A549 (cell line): ENCODE results near the gene KCND3.

Experiments used
- EP300 ChIP-seq, 2 experiments: fragments of >200 bp; sonication (Bioruptor Twin); formaldehyde crosslinking; IDR thresholded peaks; 2 replicates in 1 of 2; 3 replicates in 1 of 2; pipeline ENCODE4 v1.6.1; 2016 to 2017
- ESRRA ChIP-seq: fragments of 150-350 bp; IDR thresholded peaks from 2 replicates; pipeline ENCODE4 v1.6.1; 2014; ENCODE audit warnings: mild to moderate bottlenecking, low read length, borderline replicate concordance
- POLR2A ChIP-seq: IDR thresholded peaks from 2 replicates; pipeline ENCODE4 v1.6.1; 2012; ENCODE audit warnings: mild to moderate bottlenecking, low read length
- RFX5 ChIP-seq: fragments of 450-650 bp; IDR thresholded peaks from 2 replicates; pipeline ENCODE4 v1.7.1; 2014; ENCODE audit warnings: antibody characterized with exemption, mild to moderate bottlenecking, moderate library complexity
- RNF2 ChIP-seq: fragments of 200-600 bp; sonication (generic); IDR thresholded peaks from 2 replicates; pipeline ENCODE4 v1.6.1; 2016; ENCODE audit warnings: low read depth, mild to moderate bottlenecking, antibody characterized with exemption, moderate library complexity, borderline replicate concordance
- TP53 ChIP-seq: fragments of 250-450 bp; sonication (Bioruptor Pico); IDR thresholded peaks from 2 replicates; pipeline ENCODE4 v1.5.0; 2021; ENCODE audit warnings: mild to moderate bottlenecking, moderate library complexity
- TF ChIP-seq, protein P1 (sequence below): fragments of 450-650 bp; IDR thresholded peaks from 2 replicates; pipeline ENCODE4 v1.6.1; 2014; ENCODE audit warnings: antibody characterized with exemption
- TF ChIP-seq, protein P2 (sequence below): fragments of >200 bp; sonication (Bioruptor Twin); formaldehyde crosslinking; IDR thresholded peaks from 3 replicates; pipeline ENCODE4 v1.5.1; 2016
- TF ChIP-seq, protein P3 (sequence below): fragments of 250-450 bp; sonication (Bioruptor Pico); IDR thresholded peaks from 2 replicates; pipeline ENCODE4 v1.5.0; 2020; ENCODE audit warnings: low read depth, mild to moderate bottlenecking, moderate library complexity
- TF ChIP-seq, protein P4 (sequence below): IDR thresholded peaks from 2 replicates; pipeline ENCODE4 v1.6.1; 2012

DNA sequence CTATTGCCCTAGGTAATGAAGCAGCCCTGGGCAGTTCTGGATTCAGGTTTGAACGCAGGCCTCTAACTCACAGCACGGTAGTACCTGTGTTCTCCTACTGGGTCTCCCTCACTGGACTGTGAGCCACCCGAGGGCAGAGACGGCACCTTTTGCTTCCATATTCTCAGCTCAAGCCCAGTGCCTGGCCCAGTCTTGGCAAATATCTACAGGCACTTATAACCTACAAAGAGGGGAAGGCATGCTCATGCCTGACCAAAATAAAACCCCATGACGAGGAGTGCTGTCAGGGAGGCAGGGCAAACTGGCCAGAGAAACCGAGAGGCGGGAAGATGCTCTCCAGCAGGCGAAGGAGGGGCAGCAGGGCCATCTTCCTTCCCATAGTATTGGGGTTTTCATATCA is 142.6 kb downstream of the KCND3 start:
- TF ChIP-seq, protein P1, sequence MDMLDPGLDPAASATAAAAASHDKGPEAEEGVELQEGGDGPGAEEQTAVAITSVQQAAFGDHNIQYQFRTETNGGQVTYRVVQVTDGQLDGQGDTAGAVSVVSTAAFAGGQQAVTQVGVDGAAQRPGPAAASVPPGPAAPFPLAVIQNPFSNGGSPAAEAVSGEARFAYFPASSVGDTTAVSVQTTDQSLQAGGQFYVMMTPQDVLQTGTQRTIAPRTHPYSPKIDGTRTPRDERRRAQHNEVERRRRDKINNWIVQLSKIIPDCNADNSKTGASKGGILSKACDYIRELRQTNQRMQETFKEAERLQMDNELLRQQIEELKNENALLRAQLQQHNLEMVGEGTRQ = no peak
- no peak for TF ChIP-seq ESRRA
- TF ChIP-seq, protein P2, sequence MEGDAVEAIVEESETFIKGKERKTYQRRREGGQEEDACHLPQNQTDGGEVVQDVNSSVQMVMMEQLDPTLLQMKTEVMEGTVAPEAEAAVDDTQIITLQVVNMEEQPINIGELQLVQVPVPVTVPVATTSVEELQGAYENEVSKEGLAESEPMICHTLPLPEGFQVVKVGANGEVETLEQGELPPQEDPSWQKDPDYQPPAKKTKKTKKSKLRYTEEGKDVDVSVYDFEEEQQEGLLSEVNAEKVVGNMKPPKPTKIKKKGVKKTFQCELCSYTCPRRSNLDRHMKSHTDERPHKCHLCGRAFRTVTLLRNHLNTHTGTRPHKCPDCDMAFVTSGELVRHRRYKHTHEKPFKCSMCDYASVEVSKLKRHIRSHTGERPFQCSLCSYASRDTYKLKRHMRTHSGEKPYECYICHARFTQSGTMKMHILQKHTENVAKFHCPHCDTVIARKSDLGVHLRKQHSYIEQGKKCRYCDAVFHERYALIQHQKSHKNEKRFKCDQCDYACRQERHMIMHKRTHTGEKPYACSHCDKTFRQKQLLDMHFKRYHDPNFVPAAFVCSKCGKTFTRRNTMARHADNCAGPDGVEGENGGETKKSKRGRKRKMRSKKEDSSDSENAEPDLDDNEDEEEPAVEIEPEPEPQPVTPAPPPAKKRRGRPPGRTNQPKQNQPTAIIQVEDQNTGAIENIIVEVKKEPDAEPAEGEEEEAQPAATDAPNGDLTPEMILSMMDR = no peak
- no peak for TF ChIP-seq POLR2A
- TF ChIP-seq EP300 (IDR thresholded peaks at IDR 0.05) = no peak
- no peak for TF ChIP-seq RFX5
- TF ChIP-seq, protein P3, sequence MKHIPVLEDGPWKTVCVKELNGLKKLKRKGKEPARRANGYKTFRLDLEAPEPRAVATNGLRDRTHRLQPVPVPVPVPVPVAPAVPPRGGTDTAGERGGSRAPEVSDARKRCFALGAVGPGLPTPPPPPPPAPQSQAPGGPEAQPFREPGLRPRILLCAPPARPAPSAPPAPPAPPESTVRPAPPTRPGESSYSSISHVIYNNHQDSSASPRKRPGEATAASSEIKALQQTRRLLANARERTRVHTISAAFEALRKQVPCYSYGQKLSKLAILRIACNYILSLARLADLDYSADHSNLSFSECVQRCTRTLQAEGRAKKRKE (CRISPR knock-in tag) = no peak
- TF ChIP-seq, protein P4, sequence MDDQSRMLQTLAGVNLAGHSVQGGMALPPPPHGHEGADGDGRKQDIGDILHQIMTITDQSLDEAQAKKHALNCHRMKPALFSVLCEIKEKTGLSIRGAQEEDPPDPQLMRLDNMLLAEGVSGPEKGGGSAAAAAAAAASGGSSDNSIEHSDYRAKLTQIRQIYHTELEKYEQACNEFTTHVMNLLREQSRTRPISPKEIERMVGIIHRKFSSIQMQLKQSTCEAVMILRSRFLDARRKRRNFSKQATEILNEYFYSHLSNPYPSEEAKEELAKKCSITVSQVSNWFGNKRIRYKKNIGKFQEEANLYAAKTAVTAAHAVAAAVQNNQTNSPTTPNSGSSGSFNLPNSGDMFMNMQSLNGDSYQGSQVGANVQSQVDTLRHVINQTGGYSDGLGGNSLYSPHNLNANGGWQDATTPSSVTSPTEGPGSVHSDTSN = no peak
- no peak for TF ChIP-seq RNF2
- no peak for TF ChIP-seq TP53 (CRISPR knock-in tag)
